Inflammatory macrophage treated with lipopolysaccharide for 1 hour (primary cell): Measurements from ENCODE around the gene NDUFB3.

ENCODE experiments used
- DNase-seq, 2 donors: peaks; one replicate each; pipeline ENCODE4 v3.0.0-alpha.2; 2020 to 2022

NDUFB3 gene

DNA sequence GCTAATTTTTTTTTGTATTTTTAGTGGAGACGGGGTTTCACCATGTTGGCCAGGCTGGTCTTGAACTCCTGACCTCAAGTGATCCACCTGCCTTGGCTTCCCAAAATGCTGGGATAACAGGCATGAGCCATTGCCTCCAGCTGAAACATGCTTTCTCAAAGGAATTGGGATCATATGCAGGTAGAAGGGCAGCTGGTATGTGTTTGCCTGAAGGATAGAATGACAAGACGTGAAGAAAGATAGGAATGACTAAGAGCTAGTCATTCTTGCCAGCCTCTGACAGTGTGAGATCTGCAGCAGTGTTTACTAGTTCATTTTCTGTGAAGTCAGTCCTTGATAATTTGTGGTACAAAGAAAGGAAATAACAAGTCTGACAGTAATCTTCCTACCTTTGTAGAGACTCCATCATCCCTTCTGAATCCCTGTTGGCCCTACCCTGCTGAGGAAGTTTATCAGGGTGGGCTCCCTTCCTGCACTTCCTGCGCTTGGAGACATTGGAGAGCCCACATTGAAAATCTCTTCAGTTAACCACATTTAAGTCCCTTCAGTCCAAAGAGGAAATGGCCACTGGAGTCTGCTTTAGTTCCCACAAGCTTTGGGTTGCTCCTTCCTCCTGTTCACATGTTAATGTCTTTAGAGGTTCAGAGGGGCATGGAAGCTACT is 58.9 kb downstream of the NDUFB3 start:
- peak in 1 of 2 donors; percentile 55 for DNase-seq

GRCh38 chr2:201132518-201132917 is 60.7 kb downstream of the NDUFB3 start:
- peak; percentile 69 to 80 for DNase-seq
